PC-9 (cell line): ENCODE measurements around the gene DPY30. TPM values are rescaled to one million over a fixed set of nuclear protein-coding genes. Genes with fewer than 3 reads are reported as not detected.
"Not testable (repeated sequence)": the region's sequence is repeated elsewhere in the genome, so short reads cannot be mapped to it uniquely, and the experiment has no call there.

Experiments used
- BruUV-seq: library from RNA; stranded (reverse); fragments of 400-500 nt; replicated peaks from 2 replicates; lab custom pipeline; 2021; lab: Mats Ljungman, UMichigan
- CTCF ChIA-PET: fragments of 300-600 bp; sonication (Branson Sonifier 250); formaldehyde crosslinking; loops from one replicate; lab custom pipeline; 2022; ENCODE audit warnings: antibody characterized with exemption; lab: Charles Lee
- POLR2A ChIA-PET: fragments of 300-600 bp; sonication (Branson Sonifier 250); formaldehyde crosslinking; loops from one replicate; lab custom pipeline; 2022; ENCODE audit warnings: antibody characterized with exemption; ENCODE audit not compliant: unreplicated experiment; lab: Charles Lee
- DNase-seq, 2 experiments: peaks; one replicate each; pipeline versions ENCODE4 v3.0.0 to v3.0.0-alpha.2; 2015 to 2022; ENCODE audit warnings: mixed read lengths in 1 of 2
- H2AFZ ChIP-seq: fragments of 200-600 bp; sonication (generic); 2 replicates; pipeline ENCODE4 v1.8.1; 2017; ENCODE audit warnings: antibody characterized with exemption
- H3F3A ChIP-seq: fragments of 200-600 bp; sonication (generic); 2 replicates; pipeline ENCODE4 v1.8.1; 2017; ENCODE audit warnings: antibody characterized with exemption, mild to moderate bottlenecking, low read depth; ENCODE audit not compliant: insufficient read depth
- H3K27ac ChIP-seq: fragments of 200-600 bp; sonication (generic); 2 replicates; pipeline ENCODE4 v1.6.1; 2016; ENCODE audit warnings: mixed run types
- H3K27me3 ChIP-seq: fragments of 200-600 bp; sonication (generic); 2 replicates; pipeline ENCODE4 v1.6.1; 2016; ENCODE audit warnings: low read depth, mixed run types; ENCODE audit not compliant: insufficient read depth
- H3K36me3 ChIP-seq: fragments of 200-600 bp; sonication (generic); 2 replicates; pipeline ENCODE4 v1.6.1; 2016; ENCODE audit warnings: low read depth, mixed run types
- H3K4me1 ChIP-seq: fragments of 200-600 bp; sonication (generic); replicated peaks from 2 replicates; pipeline ENCODE4 v1.6.1; 2016; ENCODE audit warnings: mixed run types; ENCODE audit not compliant: insufficient read depth
- H3K4me2 ChIP-seq: fragments of 200-600 bp; sonication (generic); 2 replicates; pipeline ENCODE4 v1.6.1; 2017; ENCODE audit warnings: mixed run types
- H3K4me3 ChIP-seq: fragments of 200-600 bp; sonication (generic); 2 replicates; pipeline ENCODE4 v1.6.1; 2016; ENCODE audit warnings: mixed run types
- H3K79me2 ChIP-seq: fragments of 200-600 bp; sonication (generic); 2 replicates; pipeline ENCODE4 v1.6.1; 2017; ENCODE audit warnings: low read depth, mixed run types
- H3K9me2 ChIP-seq: fragments of 200-600 bp; sonication (generic); 2 replicates; pipeline ENCODE4 v1.8.1; 2017; ENCODE audit warnings: mild to moderate bottlenecking; ENCODE audit not compliant: insufficient read depth
- H3K9me3 ChIP-seq: fragments of 200-600 bp; sonication (generic); 2 replicates; pipeline ENCODE4 v1.8.1; 2016; ENCODE audit warnings: low read depth; ENCODE audit not compliant: insufficient read depth
- H4K20me1 ChIP-seq: fragments of 200-600 bp; sonication (generic); 2 replicates; pipeline ENCODE4 v1.8.1; 2017; ENCODE audit not compliant: insufficient read depth
- CTCF ChIP-seq: fragments of 200-600 bp; sonication (generic); conservative IDR thresholded peaks from 2 replicates; pipeline ENCODE4 v1.6.1; 2017; ENCODE audit warnings: mixed run types, antibody characterized with exemption, mild to moderate bottlenecking, moderate library complexity
- EZH2 ChIP-seq: fragments of 200-600 bp; sonication (generic); IDR thresholded peaks from 2 replicates; pipeline ENCODE4 v1.8.0; 2017; ENCODE audit warnings: antibody characterized with exemption, low read depth
- intact Hi-C: fragments of 100-400 bp; cut with micrococcal nuclease; formaldehyde crosslinking; loops from one replicate; pipeline ENCODE4 v1.10.0; 2022; ENCODE audit not compliant: unreplicated experiment
- total RNA-seq: library from RNA; stranded (reverse); gene quantifications from 2 replicates; pipeline ENCODE4 v1.2.3, GENCODE V29; 2021

Gene DPY30
- total RNA-seq, 1 experiment from 2014 or later = 109 TPM

DNA sequence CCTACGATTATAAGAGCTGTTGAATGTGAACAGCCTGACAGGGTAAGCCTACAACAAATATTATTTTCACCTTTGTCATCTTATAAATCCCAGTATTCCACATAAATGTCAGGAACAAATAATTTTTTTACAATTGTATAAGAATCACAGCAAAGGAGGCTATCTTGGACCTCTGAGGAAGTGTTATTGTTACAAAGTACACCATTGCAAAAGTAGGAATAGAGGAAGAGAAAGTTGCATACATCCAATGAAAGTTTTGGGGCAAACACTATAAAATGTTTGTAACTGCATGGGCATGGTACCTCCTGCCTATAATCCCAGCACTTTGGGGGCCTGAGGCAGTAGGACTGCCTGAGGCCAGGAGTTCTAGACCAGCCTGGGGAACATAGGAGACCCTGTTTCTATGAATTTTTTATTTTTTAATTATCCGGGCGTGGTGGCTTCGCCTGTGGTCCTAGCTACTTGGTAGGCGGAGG, 28.1 kb downstream of the DPY30 start:
- Histone ChIP-seq H3K79me2 (peaks cover 32% of the 10 kb centered on the region), H3K9me3 (no peaks in the 10 kb centered on the region), H4K20me1 (peaks cover 21% of the 10 kb centered on the region), H3K9me2 (no peaks in the 10 kb centered on the region), H3K4me3 (peak overlapping the region; percentile 80), H3K27me3 (no peaks in the 10 kb centered on the region), H3K27ac (peak overlapping the region; percentile 74), H2AFZ (peak overlapping the region; percentile 94), H3K36me3 (peaks cover 10% of the 10 kb centered on the region; the same call in 1 of the 2 replicates), H3F3A (peaks cover 29% of the 10 kb centered on the region), H3K4me1 (peaks cover 31% of the 10 kb centered on the region), H3K4me2 (peak overlapping the region; percentile 95)
- ChIA-PET POLR2A (no interaction called here), CTCF (no interaction called here)
- TF ChIP-seq EZH2 (no peak), CTCF (no peak)
- no peak for DNase-seq
- intact Hi-C loops = loop anchor here (1.0 to 2.0 kb wide), 2 partner anchors 27 to 51 kb away; partner anchors contain the start of gene DPY30
- BruUV-seq = TSS peak; percentile 81

GRCh38 chr2:32010670-32011484, 28.7 kb downstream of the DPY30 start, which contains the start of gene MEMO1:
Gene MEMO1 (minus strand): TSS chr2:32011008. CDS start chr2:32010247, 761 bp downstream.
- BruUV-seq = no TSS peak
- H3F3A ChIP-seq = peaks cover 26% of the 10 kb centered on the region
- peaks cover 39% of the 10 kb centered on the region for H3K79me2 ChIP-seq
- H3K4me1 ChIP-seq = peaks cover 34% of the 10 kb centered on the region
- H3K9me2 ChIP-seq = no peaks in the 10 kb centered on the region
- intact Hi-C loops = loop anchor here (1.0 to 2.0 kb wide), 2 partner anchors 28 to 51 kb away; partner anchors contain the start of gene DPY30
- no peaks in the 10 kb centered on the region for H3K9me3 ChIP-seq
- no peaks in the 10 kb centered on the region for H3K27me3 ChIP-seq
- H3K4me3 ChIP-seq = peak within 1 kb of the TSS; percentile 100
- ChIA-PET POLR2A (interaction anchor here (0.6 kb wide), 1 partner anchor 29 kb away, joined by 5 read pairs; the partner anchor contains the start of gene DPY30), CTCF (no interaction called here)
- no peak for TF ChIP-seq CTCF
- TF ChIP-seq EZH2 = no peak
- peaks cover 5% of the 10 kb centered on the region; the same call in 1 of the 2 replicates for H3K36me3 ChIP-seq
- peaks cover 24% of the 10 kb centered on the region for H4K20me1 ChIP-seq
- DNase-seq = peak; percentile 86 to 91
- peak within 1 kb of the TSS; percentile 94 for H2AFZ ChIP-seq
- H3K27ac ChIP-seq = peak within 1 kb of the TSS; percentile 74
- peak within 1 kb of the TSS; percentile 97 for H3K4me2 ChIP-seq

DNA sequence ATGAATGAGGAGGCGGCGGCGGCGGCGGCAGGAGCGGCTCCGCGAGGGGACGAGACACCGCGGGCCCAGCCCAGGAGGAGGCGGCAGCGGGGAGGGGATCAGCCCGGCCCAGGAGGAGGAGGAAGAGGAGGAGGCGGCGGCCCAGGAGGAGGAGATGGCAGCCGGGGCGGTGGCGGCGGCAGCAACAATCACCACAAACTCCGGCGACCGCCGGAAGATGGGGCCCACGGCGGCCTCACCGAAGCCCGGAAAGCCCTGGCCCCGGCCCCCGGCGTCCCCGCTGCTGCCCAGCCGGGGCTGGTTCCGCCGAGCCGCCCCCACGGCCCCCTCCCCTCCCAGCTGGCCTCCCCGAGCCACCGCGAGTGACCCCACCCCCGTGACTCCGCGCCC, 29.3 kb downstream of the DPY30 start:
- H3K36me3 ChIP-seq, H3K9me3 ChIP-seq, H3K4me3 ChIP-seq, BruUV-seq, H3K27me3 ChIP-seq, H2AFZ ChIP-seq, CTCF ChIA-PET, H3K27ac ChIP-seq, H3K4me2 ChIP-seq, H3K9me2 ChIP-seq: not testable (repeated sequence)
- POLR2A ChIA-PET = interaction anchor here (0.6 kb wide), 1 partner anchor 29 kb away, joined by 5 read pairs; the partner anchor contains the start of gene DPY30
- intact Hi-C loops = loop anchor here (2.0 kb wide), 1 partner anchor 29 kb away; the partner anchor contains the start of gene DPY30
- Histone ChIP-seq H3F3A (peaks cover 31% of the 10 kb centered on the region), H3K4me1 (peaks cover 40% of the 10 kb centered on the region), H4K20me1 (peaks cover 30% of the 10 kb centered on the region), H3K79me2 (peaks cover 45% of the 10 kb centered on the region)
- peak; percentile 49 to 78 for DNase-seq
